Left kidney (tissue), 2 donors: ENCODE measurements around the gene PIK3CB. TPM values are rescaled to one million over a fixed set of nuclear protein-coding genes. Genes with fewer than 3 reads are reported as not detected.
"Not testable (repeated sequence)": the region's sequence is repeated elsewhere in the genome, so short reads cannot be mapped to it uniquely, and the experiment has no call there.

ENCODE experiments used
- DNase-seq: peaks from one replicate; pipeline ENCODE4 v3.0.0-alpha.2; 2013
- polyA plus RNA-seq: library from polyadenylated mRNA; unstranded; fragments of 120-200 nt; gene quantifications from one replicate; pipeline ENCODE4 v1.2.1, GENCODE V29; 2013; ENCODE audit not compliant: insufficient read length

The PIK3CB gene
- polyA plus RNA-seq, 1 donor = 30.4 TPM

DNA sequence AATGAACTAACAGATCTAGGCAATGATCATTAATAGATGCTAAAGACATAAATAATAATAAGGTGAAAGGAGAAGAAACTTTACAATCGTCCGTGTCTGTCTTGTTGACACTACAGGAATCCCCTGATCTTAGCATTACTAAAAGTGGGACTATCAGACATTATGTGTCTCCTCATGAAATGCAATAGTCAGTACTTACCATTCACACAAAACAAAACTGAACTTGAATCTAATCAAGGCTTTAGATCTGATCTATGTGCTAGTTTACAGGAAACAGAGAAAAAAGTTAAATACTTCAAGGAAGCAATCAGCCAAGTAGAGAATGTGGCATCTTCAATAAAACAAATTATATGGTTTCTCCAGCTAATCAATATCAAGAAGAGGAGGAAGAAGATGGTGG is 73.7 kb downstream of the PIK3CB start:
- DNase-seq = no peak

DNA sequence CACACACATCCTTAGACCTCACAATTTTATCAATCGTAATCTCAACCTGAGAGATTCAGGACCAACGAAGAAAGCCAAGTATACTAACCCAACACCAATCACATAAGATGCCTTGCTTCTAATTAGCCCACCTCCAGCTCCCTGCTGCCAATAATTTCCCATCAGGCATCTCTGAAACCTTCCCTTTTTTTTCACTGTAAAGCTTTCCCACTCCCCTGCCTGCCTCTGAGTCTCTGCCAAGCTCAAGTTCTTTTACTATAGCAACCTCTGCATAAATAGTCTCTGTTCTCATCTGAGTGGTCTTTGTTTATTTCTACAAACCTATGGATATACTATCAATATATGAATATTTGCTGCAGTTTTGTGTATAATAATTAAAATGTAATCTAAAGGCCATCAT is 86.5 kb downstream of the PIK3CB start:
- no peak for DNase-seq

DNA sequence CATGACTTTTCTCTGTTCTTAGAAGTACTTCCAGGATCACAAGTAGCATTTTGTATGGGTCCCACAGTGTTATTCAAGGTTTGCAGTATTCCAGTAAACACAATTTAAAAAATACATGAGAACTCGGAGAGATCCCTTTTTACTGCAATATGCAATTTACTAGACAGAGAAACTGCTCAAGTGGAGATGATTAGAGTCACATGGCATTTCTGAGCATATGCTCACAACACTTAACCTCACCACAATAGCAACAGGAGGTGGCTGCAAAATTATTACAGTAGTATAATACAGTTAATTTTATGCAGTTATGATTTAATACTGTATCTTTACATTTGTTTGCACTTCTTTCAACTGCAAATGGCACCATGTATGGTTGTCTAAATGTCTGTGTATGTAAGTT is 87.5 kb downstream of the PIK3CB start:
- DNase-seq = no peak

DNA sequence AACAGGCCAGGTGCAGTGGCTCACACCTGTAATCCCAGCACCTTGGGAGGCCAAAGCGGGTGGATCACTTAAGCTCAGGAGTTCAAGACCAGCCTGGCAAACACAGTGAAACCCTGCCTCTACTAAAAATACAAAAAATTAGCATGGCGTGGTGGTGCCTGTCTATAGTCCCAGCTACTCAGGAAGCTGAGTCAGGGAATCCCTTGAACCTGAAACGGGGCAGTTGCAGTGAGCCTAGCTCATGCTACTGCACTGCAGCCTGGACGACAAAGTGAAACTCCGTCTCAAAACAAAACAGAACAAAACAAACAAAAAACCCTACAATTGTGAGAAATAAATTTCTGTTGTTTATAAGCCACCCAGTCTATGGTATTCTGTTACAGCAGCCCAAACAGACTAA is 94.7 kb downstream of the PIK3CB start:
- DNase-seq = no peak

DNA sequence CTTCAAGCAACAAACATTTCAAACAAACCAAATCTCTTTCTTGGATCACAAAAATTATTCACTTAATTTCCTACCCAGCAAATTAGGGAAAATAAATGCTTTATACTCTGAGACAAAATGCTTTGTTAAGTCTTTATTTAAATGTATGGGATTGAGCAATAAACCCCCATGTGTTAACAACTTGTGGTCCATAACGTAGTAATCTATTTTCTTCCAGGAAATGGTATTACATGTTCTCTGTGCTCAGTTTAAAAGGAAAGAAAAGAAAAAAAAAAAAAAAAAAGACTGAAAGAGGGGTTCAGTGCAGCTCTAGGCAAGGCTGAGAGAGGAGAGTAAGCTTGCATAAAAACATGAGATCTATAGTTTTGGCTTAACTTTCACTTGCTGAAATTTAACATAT is 102.3 kb downstream of the PIK3CB start:
- DNase-seq = no peak

DNA sequence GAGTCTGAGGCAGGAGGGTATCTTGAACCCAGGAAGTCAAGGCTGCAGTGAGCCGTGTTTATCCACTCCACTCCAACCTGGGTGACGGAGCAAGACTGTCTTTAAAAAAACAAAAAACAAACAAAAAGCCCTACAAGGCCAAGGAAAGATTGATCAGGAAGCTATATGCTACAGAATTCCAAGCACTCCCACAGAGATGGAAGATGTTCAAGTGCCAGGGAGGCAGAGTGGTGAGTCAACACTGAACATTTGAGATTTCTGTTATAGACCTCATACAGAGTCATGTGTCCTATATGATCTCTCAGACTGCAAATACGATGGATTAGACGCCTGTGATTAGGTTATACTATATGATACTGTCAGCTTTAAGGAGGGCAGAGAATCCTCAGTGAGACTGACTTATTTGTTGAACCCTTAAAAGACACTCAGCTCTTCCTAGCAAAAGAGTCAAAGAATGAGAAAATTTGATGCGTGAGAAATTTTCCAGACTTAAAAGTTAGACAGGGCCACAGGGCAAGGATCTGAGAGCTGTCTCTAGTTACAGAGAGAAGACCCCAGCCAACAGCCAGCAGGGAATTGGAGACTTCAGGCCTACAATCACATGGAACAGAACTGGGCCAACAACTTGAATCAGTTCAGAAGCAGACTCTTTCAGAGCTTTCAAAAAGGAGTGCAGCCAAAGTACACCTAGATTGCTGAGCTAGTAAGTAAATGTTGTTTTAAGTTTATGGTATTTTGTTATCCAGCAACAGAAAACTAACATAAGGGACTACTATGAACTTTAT is 107.6 kb downstream of the PIK3CB start:
- no peak for DNase-seq

DNA sequence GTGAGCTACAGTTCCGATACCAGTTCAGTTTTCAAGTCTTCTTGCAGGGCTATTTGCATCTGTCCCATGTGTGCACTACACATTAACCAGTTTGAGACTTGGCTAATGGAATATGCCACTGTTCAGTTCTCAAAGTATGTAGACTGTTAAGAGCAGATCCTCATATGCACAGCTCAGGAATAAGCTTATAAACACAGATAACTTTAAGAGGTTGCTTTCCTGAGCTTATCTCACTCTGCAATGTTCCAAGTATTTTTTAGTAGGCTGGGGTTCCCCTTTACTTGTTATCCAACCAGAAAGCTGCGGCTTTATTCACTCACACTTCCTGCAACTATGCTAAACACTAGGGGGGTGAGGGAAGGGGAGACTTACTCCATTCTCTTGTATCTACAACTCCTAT is 108.7 kb downstream of the PIK3CB start:
- not testable (repeated sequence) for DNase-seq

DNA sequence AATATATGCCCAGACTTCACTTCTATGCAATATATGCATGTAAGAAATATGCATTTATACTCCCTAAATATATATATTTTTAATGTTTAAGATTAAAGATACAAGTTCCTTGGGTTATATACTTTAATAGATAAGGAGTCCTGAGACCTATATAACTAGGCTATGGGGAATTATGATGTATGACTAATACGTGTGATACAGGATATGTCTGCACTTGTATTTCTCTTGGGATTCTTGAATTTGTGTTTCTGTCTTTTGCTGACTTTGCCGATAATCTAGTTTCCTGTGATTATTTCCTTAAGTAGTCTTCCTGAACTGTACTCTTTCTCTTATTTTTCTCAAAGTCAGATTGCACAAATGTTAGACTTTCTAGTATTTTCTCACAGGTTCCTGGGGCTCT is 109.6 kb downstream of the PIK3CB start:
- DNase-seq = no peak

DNA sequence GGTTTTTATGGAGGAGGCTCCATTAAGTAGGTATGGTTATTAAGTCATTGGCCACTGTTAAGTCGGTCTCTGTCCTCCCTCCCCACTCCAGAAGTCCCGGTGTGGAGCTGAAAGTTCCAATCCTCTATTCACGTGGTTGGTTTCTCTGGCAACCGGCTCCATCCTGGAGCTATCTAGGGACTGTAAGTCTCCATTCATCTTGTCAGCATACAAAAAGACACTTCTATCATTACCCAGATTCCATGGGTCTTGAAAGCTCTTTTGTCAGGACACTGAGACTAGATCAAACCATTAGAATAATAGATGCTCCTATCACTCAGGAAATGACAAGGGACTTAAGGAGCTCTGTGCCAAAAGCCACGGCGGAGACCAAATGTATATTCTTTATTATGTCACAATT is 110.3 kb downstream of the PIK3CB start:
- no peak for DNase-seq

DNA sequence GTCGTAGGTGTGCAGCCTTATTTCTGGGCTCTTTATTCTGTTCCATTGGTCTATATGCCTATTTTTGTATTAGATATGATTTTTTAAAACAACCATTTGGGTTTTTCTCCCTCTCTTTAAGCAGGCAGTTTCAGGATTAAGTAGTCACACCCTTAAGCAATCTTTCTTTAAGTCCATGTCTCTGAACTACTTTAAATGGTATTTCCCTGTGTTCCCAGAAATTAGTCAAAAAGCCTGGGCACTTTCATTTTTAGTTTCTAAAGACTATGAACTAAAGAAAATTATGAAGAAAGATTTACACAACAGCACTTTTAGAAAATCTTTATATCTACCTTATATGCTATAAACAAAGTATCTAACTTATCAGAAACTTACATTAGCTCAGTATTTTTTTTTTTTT is 115.9 kb downstream of the PIK3CB start:
- DNase-seq = no peak

DNA sequence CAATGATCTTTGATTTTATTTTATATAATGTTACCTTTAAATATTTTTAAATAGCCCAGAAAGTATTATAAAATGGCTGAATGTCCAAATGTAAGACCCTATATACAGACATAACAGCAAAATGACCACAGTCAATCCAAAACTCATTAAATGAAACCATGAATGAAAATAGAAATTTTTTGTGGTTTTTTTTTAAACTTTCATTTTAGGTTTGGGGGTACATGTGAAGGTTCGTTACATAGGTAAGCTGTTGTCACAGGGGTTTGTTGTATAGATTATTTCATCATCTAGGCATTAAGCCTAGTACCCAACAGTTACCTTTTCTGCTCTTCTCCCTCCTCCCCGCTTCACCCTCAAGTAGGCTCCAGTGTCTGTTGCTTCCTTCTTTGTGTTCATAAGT is 117.4 kb downstream of the PIK3CB start:
- DNase-seq = no peak

DNA sequence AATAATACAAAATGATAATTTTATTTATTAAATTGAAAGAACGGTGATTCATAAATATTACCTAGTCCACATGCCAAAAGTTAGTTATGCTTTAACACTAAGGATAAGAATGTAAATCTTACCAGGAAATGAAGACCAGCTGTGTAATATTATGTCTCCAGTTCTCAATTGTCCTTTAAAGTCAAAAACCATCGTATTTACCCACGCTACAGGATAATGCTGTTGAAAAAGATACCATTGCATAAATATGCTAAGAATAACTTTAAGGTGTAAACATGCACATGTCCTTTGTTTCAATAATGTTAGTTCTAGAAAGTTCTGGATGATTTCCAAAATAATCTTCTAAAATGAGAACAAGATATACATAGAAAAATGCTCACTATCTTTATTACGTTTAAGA is 122.6 kb downstream of the PIK3CB start:
- no peak for DNase-seq

DNA sequence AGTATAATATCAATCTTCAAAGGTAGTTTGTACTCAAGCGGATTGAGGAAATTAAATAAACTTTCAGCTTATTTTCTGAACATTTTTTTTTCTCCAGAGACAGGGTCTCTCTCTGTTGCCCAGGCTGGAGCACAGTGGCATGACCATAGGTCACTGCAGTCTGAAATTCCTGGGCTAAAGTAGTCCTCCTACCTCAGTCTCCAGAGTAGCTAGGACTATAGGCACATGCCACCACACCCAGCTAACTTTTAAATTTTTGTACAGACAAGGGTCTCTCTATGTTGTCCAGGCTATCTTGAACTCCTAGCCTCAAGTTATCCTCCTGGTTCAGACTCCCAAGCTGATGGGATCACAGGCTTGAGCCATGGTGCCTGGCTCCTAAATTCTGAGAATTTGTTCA is 129.1 kb downstream of the PIK3CB start:
- no peak for DNase-seq

DNA sequence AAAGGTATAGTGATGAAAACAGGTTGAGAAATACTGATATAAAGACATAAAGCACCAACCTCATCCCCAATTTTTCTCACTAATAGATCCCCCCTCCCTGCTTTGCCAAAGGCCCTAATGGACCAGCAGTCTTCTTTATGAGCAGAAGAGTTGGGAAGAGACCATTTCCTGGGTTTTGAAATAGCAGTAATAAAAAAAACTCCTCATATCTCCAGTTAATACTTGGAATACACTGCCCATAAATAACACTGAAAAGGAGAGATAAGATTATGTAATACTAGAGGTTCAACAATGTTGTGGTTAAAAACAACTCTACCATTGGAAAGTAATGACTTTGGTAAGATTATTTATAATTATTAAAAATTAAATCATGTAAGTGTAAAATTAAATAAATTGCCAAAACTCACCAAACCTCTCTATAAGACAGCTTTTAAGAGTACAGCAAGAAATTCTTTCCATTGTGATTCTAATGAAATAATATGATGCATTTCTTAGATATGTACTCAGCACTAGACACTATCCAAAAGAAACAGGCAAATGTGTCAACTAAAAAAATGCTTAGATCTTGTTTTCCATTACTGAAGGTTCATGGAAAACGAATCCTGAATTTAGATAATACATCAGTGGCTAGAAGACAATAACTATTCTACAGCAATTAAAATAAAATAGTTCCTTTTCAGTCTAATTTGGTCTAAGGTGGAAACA is 137.9 kb downstream of the PIK3CB start:
- DNase-seq = no peak

DNA sequence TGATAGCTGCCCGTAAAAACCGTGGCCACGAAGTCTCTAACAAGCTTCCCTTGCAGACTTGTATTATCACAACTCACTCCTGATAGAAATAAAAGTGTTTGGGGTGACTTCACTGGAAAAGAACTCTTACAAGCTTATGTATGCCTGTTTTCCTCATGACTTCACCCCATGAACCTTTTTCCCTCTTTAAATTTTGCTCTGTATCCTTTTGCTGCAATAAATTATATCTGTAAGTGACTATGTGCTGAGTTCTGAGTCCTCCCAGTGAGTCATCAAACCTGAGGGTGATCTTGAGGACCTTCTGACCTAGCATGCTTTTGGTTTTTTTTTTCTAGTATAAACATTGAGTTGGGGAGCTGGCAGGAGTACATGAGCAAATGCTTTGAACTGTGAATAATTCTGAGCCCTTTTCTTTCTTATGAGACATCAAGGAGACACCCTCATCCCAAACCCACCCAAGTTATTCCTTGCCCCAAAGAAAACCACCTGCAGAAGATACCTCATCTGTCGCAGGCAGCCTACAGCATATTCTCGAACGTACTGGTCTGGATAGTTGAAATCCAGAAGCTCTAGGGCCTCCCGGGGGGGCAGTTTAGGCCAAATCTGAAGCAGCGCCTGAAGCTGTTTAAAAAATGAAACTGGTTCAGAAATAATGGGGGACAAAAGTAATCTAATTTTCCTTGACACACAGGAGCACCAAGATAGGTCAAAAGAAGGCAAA is 140.3 kb downstream of the PIK3CB start:
- DNase-seq = no peak

DNA sequence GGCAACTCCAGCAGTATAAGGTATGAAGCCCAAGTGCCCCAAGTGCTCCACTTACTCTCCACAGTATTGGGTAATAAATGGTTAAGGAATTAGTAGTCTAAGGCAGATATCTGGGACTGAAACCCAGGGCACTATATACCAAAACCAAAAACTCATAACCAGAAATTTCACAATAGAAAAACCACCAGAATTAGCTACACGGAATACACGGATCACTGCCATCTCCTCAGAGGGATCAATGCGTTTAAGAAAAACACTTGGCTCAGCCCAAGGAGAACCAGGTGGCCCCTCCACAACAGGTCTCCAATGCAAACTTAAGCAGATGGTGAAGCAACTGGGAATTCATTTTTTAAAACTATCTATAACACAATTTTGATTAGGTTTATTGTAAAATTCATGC is 142.6 kb downstream of the PIK3CB start:
- DNase-seq = no peak

DNA sequence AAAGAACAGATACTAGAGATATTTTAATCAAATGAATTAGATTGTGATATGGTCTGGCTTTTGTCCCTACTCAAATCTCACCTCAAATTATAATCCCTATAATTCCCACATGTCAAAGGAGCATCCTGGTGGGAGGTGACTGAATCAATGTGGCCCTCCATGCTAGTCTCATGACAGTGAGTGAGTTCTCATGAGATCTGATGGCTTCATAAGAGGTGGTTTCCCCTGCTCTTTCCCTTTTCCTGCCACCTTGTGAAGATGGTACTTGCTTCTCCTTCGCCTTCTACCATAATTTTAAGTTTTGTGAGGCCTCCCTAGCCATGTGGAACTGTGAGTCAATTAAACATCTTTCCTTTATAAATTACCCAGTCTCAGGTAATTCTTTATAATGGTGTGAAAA is 143.4 kb downstream of the PIK3CB start:
- no peak for DNase-seq

DNA sequence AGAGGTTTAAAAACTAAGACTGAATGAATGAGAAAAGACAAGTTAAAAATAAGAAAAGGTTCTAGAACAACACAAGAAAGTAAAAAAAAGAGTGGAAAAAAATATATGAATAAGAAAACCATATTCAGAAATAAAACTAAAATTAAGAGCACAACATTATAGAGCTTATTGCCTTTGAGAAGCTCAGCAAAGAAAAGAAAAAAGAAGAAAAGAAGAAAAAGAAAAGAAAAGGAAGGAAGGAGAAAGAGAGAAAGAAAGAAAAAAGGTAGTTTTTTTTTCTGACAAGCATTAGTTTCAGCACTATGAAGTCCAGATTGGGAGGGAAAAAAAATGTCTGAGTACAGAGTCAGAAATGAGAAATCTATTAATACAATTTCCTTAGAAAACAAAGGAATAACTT is 144.7 kb downstream of the PIK3CB start:
- no peak for DNase-seq

DNA sequence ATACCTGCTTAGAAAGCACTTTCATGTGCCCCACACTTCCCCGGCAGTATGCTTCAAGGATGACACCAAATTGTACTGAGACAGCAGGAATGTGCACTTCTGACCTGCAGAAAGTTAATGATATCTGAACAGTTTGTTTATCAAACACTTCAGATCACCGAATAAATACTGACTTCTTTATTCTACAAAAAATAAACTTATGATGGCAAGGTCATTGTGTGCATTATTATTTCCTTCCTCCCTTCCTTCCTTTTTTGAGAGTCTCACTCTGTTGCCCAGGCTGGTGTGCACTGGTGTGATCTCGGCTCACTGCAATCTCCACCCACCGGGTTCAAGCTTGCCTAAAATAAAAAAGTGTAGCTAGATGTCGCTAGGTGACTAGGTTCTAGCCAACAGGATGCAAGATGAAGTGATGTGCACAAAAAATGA is 145.8 kb downstream of the PIK3CB start:
- DNase-seq = no peak

DNA sequence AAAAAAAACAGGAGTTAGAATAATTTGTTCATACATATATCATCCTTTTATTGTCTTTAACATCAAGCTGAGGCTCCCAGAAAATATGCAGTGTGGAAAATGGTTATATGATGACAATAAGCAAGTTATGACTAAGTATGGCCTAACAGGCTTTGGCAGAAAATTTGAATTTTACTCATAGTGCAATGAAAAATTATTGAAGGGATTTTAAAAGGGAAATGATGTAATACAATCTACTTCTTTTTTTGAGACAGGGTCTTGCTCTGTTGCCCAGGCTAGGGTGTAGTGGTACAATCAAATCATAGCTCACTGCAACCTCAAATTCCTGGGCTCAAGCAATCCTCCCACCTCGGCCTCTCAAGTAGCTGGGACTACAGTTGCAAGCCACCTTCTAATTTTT is 147.5 kb downstream of the PIK3CB start:
- DNase-seq = no peak

DNA sequence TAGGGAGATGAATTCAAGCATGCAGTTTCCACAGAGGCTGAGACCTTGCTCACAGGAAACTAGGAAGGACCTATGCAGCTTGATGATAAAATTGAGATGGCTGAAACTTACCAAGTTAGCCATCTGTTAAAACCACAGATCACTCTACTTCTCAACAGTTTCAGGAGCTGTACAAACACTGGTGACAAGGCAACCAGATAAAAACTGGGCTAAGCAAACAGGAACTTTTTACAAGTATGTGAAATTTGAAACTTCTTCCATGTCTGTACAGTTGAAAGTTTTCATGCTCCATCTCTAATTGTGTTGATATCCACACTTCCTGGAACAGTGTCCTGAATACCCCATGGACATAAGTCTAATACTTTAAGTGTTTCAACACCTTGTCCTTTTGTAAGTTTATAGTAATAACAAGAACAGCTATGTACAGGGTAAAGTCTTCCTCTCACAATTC is 147.9 kb downstream of the PIK3CB start:
- DNase-seq = peak; percentile 14

DNA sequence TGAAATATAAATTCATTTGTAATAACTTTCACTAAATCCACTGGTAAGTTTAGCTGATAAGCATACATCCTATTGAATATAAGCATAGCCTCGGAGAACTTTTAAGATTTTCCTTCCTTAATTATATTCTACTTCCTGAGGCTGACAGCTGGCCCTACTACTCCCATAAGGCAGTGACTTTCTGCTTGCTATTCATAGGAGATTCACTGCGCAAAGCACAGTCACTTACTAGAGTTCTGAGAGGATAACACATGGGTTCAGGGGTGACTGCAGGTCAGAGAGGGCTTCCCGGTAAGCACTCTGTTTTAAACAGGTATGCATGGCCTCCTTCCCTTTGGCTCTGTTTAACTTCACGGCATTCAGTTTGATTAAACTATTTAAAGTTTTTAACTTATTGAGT is 150.3 kb downstream of the PIK3CB start:
- DNase-seq = no peak

DNA sequence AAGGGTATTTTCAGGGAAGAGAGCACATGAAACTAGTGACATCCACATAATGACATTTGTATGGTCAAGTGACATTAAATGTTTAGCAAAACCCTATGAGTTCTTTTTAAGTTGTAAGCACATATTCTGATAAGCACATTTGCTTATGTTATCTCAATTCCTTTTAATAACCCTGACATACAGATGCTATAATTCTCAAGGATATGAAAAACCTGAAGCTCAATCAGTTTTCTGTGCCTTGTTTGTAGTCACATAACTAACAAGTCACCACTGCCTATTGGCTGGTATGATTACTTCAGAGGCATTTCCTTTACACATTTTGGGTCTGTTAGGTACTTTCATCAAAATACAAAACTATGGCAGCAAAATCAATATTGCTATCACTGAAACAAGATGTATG is 152.1 kb downstream of the PIK3CB start:
- no peak for DNase-seq
